WTC11 (cell line): ENCODE results near the gene IRF4. TPM values are rescaled to one million over a fixed set of nuclear protein-coding genes. Genes with fewer than 3 reads are reported as not detected.

Experiments used
- ATAC-seq: fragments of 200-7000 bp; cut with Tn5 transposase; 2 replicates; pipeline ENCODE4 v1.10.0; 2021; ENCODE audit warnings: mild to moderate bottlenecking, moderate library complexity
- CTCF ChIA-PET: fragments of 300-600 bp; sonication (Branson Sonifier 250); formaldehyde crosslinking; loops from one replicate; lab custom pipeline; 2021; ENCODE audit warnings: antibody characterized with exemption; lab: Charles Lee
- POLR2A ChIA-PET: fragments of 350-600 bp; sonication (Branson Sonifier 250); formaldehyde crosslinking; loops from one replicate; lab custom pipeline; 2021; ENCODE audit warnings: antibody characterized with exemption; lab: Charles Lee
- DNase-seq: peaks from one replicate; pipeline ENCODE4 v3.0.0; 2021; ENCODE audit warnings: low spot score
- H3K27ac Mint-ChIP-seq: 2 replicates; pipeline ENCODE4 v1.8.0; 2021; ENCODE audit warnings: mixed read lengths
- H3K27me3 Mint-ChIP-seq: 2 replicates; pipeline ENCODE4 v1.8.0; 2021; ENCODE audit warnings: low read depth, mild to moderate bottlenecking, moderate library complexity, mixed read lengths
- H3K36me3 Mint-ChIP-seq: 2 replicates; pipeline ENCODE4 v1.8.0; 2021; ENCODE audit warnings: mixed read lengths
- H3K4me1 Mint-ChIP-seq: 2 replicates; pipeline ENCODE4 v1.8.0; 2022; ENCODE audit warnings: mixed read lengths
- H3K4me3 Mint-ChIP-seq: 2 replicates; pipeline ENCODE4 v1.8.0; 2021; ENCODE audit warnings: mild to moderate bottlenecking, moderate library complexity, mixed read lengths
- H3K9me3 Mint-ChIP-seq: 2 replicates; pipeline ENCODE4 v1.8.0; 2021; ENCODE audit warnings: mixed read lengths
- ATF1 ChIP-seq: sonication (generic); formaldehyde crosslinking; IDR thresholded peaks from 2 replicates; pipeline ENCODE4 v1.8.1; 2023; ENCODE audit warnings: mild to moderate bottlenecking, moderate library complexity, missing genetic modification reagents
- ATF6 ChIP-seq: sonication (generic); formaldehyde crosslinking; IDR thresholded peaks from 2 replicates; pipeline ENCODE4 v1.8.1; 2023; ENCODE audit warnings: mild to moderate bottlenecking, missing genetic modification reagents
- CREB1 ChIP-seq: sonication (generic); formaldehyde crosslinking; IDR thresholded peaks from 2 replicates; pipeline ENCODE4 v1.8.0; 2023; ENCODE audit warnings: mild to moderate bottlenecking, missing genetic modification reagents
- CTCF ChIP-seq: fragments of 200-600 bp; IDR thresholded peaks from 2 replicates; pipeline ENCODE4 v1.8.0; 2022; ENCODE audit warnings: antibody characterized with exemption
- E2F4 ChIP-seq: sonication (generic); formaldehyde crosslinking; IDR thresholded peaks from 2 replicates; pipeline ENCODE4 v1.8.1; 2022; ENCODE audit warnings: low read depth, mild to moderate bottlenecking, moderate library complexity, missing genetic modification reagents, borderline replicate concordance
- EMX1 ChIP-seq: fragments of 250-450 bp; sonication (Bioruptor Pico); IDR thresholded peaks from 2 replicates; pipeline ENCODE4 v1.8.0; 2021; ENCODE audit warnings: mild to moderate bottlenecking
- FOXJ3 ChIP-seq: sonication (generic); formaldehyde crosslinking; IDR thresholded peaks from 2 replicates; pipeline ENCODE4 v1.9.0; 2021; ENCODE audit warnings: missing genetic modification reagents, mild to moderate bottlenecking, borderline replicate concordance
- GABPB1 ChIP-seq: sonication (generic); formaldehyde crosslinking; IDR thresholded peaks from 2 replicates; pipeline ENCODE4 v1.8.1; 2023; ENCODE audit warnings: mild to moderate bottlenecking, missing genetic modification reagents
- IRF2 ChIP-seq: sonication (generic); formaldehyde crosslinking; IDR thresholded peaks from 2 replicates; pipeline ENCODE4 v1.8.0; 2022; ENCODE audit warnings: low read depth, missing genetic modification reagents, borderline replicate concordance
- JAZF1 ChIP-seq: fragments of 250-450 bp; sonication (Bioruptor Pico); IDR thresholded peaks from 2 replicates; pipeline ENCODE4 v1.9.0; 2021; ENCODE audit warnings: moderate library complexity, mild to moderate bottlenecking, inconsistent platforms
- NR1H2 ChIP-seq: sonication (generic); formaldehyde crosslinking; IDR thresholded peaks from 2 replicates; pipeline ENCODE4 v1.9.0; 2021; ENCODE audit warnings: mild to moderate bottlenecking, moderate library complexity, missing genetic modification reagents
- NR2C2 ChIP-seq: sonication (generic); formaldehyde crosslinking; IDR thresholded peaks from 2 replicates; pipeline ENCODE4 v1.8.0; 2022; ENCODE audit warnings: mild to moderate bottlenecking, missing genetic modification reagents
- PRRX2 ChIP-seq: fragments of 250-450 bp; sonication (Bioruptor Pico); IDR thresholded peaks from 2 replicates; pipeline ENCODE4 v1.8.0; 2021; ENCODE audit warnings: mild to moderate bottlenecking
- RELA ChIP-seq: sonication (generic); formaldehyde crosslinking; IDR thresholded peaks from 2 replicates; pipeline ENCODE4 v1.8.1; 2022; ENCODE audit warnings: missing genetic modification reagents, mild to moderate bottlenecking, borderline replicate concordance
- SMAD4 ChIP-seq: sonication (generic); formaldehyde crosslinking; IDR thresholded peaks from 2 replicates; pipeline ENCODE4 v1.8.0; 2022; ENCODE audit warnings: mild to moderate bottlenecking, missing genetic modification reagents
- SOX15 ChIP-seq: fragments of 250-450 bp; sonication (Bioruptor Pico); IDR thresholded peaks from 2 replicates; pipeline ENCODE4 v1.9.0; 2021; ENCODE audit warnings: mild to moderate bottlenecking
- SP1 ChIP-seq: sonication (generic); formaldehyde crosslinking; conservative IDR thresholded peaks from 2 replicates; pipeline ENCODE4 v1.8.1; 2022; ENCODE audit warnings: missing genetic modification reagents
- ZNF232 ChIP-seq: sonication (generic); formaldehyde crosslinking; IDR thresholded peaks from 2 replicates; pipeline ENCODE4 v1.8.0; 2022; ENCODE audit warnings: mild to moderate bottlenecking, missing genetic modification reagents
- ZNF263 ChIP-seq: sonication (generic); formaldehyde crosslinking; IDR thresholded peaks from 2 replicates; pipeline ENCODE4 v1.8.1; 2022; ENCODE audit warnings: low read depth, mild to moderate bottlenecking, moderate library complexity, missing genetic modification reagents
- ZNF671 ChIP-seq: fragments of 250-450 bp; sonication (Bioruptor Pico); IDR thresholded peaks from 2 replicates; pipeline ENCODE4 v1.8.0; 2021; ENCODE audit warnings: mild to moderate bottlenecking
- total RNA-seq: library from RNA; stranded (reverse); gene quantifications from 3 replicates; pipeline ENCODE4 v1.2.3, GENCODE V29; 2021
- TF ChIP-seq, protein P1 (sequence below): fragments of 250-450 bp; sonication (Bioruptor Pico); IDR thresholded peaks from 2 replicates; pipeline ENCODE4 v1.9.0; 2021; ENCODE audit warnings: mild to moderate bottlenecking
- TF ChIP-seq, protein P2 (sequence below): sonication (generic); formaldehyde crosslinking; IDR thresholded peaks from 2 replicates; pipeline ENCODE4 v1.8.0; 2022; ENCODE audit warnings: missing genetic modification reagents
- TF ChIP-seq, protein P3 (sequence below): fragments of 250-450 bp; sonication (Bioruptor Pico); IDR thresholded peaks from 2 replicates; pipeline ENCODE4 v1.8.0; 2021; ENCODE audit warnings: mild to moderate bottlenecking

Gene IRF4
- total RNA-seq, 1 experiment from 2014 or later = 1.6 TPM

GRCh38 chr6:414447-414846, 22.9 kb downstream of the IRF4 start (continued):
- TF ChIP-seq GABPB1 (CRISPR knock-in tag) = no peak
- TF ChIP-seq, protein P1, sequence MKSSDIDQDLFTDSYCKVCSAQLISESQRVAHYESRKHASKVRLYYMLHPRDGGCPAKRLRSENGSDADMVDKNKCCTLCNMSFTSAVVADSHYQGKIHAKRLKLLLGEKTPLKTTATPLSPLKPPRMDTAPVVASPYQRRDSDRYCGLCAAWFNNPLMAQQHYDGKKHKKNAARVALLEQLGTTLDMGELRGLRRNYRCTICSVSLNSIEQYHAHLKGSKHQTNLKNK (CRISPR knock-in tag) = no peak
- TF ChIP-seq, protein P2, sequence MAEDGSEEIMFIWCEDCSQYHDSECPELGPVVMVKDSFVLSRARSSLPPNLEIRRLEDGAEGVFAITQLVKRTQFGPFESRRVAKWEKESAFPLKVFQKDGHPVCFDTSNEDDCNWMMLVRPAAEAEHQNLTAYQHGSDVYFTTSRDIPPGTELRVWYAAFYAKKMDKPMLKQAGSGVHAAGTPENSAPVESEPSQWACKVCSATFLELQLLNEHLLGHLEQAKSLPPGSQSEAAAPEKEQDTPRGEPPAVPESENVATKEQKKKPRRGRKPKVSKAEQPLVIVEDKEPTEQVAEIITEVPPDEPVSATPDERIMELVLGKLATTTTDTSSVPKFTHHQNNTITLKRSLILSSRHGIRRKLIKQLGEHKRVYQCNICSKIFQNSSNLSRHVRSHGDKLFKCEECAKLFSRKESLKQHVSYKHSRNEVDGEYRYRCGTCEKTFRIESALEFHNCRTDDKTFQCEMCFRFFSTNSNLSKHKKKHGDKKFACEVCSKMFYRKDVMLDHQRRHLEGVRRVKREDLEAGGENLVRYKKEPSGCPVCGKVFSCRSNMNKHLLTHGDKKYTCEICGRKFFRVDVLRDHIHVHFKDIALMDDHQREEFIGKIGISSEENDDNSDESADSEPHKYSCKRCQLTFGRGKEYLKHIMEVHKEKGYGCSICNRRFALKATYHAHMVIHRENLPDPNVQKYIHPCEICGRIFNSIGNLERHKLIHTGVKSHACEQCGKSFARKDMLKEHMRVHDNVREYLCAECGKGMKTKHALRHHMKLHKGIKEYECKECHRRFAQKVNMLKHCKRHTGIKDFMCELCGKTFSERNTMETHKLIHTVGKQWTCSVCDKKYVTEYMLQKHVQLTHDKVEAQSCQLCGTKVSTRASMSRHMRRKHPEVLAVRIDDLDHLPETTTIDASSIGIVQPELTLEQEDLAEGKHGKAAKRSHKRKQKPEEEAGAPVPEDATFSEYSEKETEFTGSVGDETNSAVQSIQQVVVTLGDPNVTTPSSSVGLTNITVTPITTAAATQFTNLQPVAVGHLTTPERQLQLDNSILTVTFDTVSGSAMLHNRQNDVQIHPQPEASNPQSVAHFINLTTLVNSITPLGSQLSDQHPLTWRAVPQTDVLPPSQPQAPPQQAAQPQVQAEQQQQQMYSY (CRISPR knock-in tag) = no peak

GRCh38 chr6:415087-415486, 23.5 kb downstream of the IRF4 start:
- ChIA-PET POLR2A (no interaction called here), CTCF (no interaction called here)
- DNase-seq (no peak), ATAC-seq (no peak)
- Mint-ChIP-seq H3K9me3 (peaks cover 30% of the 10 kb centered on the region), H3K27me3 (no peaks in the 10 kb centered on the region), H3K4me3 (no peak overlapping the region), H3K27ac (no peak overlapping the region), H3K4me1 (peaks cover 12% of the 10 kb centered on the region), H3K36me3 (peaks cover 13% of the 10 kb centered on the region)
- TF ChIP-seq ZNF263 (CRISPR knock-in tag) (no peak), ZNF671 (CRISPR knock-in tag) (no peak), JAZF1 (no peak), CREB1 (no peak), PRRX2 (no peak), RELA (CRISPR knock-in tag) (no peak), SMAD4 (CRISPR knock-in tag) (no peak), ZNF232 (CRISPR knock-in tag) (no peak), NR1H2 (CRISPR knock-in tag) (no peak)

DNA sequence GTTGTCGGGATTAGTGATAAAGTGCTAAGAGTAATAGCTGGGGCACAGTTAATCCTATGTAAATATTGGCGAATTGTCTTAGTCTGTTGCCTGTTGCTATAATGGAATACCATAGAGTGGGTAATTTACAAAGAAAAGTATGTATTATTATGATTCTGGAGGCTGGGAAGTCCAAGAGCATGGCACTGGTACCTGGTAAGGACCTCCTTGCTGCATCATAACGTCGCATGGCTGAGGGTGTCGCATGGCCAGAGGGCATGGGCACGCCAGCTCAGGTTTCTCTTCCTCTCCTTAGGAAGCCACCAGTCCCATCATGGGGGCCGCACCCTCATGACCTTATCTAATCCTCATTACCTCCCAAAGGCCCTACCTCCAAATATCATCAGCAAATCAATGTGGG, 29.7 kb downstream of the IRF4 start:
- ATAC-seq (no peak), DNase-seq (no peak)
- Mint-ChIP-seq H3K27ac (no peak overlapping the region), H3K4me1 (no peaks in the 10 kb centered on the region), H3K9me3 (peaks cover 28% of the 10 kb centered on the region), H3K4me3 (no peak overlapping the region), H3K36me3 (peaks cover 8% of the 10 kb centered on the region), H3K27me3 (no peaks in the 10 kb centered on the region; the same call in 1 of the 2 replicates)
- CTCF ChIA-PET = no interaction called here
- POLR2A ChIA-PET = no interaction called here
- TF ChIP-seq ATF1 (no peak), IRF2 (CRISPR knock-in tag) (no peak), GABPB1 (CRISPR knock-in tag) (no peak), SP1 (no peak), E2F4 (CRISPR knock-in tag) (no peak), ZNF671 (CRISPR knock-in tag) (no peak), NR2C2 (no peak), EMX1 (CRISPR knock-in tag) (no peak), CTCF (no peak), ATF6 (CRISPR knock-in tag) (no peak), FOXJ3 (CRISPR knock-in tag) (no peak), SOX15 (CRISPR knock-in tag) (no peak)
- TF ChIP-seq, protein P3, sequence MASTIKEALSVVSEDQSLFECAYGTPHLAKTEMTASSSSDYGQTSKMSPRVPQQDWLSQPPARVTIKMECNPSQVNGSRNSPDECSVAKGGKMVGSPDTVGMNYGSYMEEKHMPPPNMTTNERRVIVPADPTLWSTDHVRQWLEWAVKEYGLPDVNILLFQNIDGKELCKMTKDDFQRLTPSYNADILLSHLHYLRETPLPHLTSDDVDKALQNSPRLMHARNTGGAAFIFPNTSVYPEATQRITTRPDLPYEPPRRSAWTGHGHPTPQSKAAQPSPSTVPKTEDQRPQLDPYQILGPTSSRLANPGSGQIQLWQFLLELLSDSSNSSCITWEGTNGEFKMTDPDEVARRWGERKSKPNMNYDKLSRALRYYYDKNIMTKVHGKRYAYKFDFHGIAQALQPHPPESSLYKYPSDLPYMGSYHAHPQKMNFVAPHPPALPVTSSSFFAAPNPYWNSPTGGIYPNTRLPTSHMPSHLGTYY (CRISPR knock-in tag) = no peak
- TF ChIP-seq, protein P1 (CRISPR knock-in tag) = no peak
